OCI-LY7 (cell line): ENCODE results near the gene PCDHB3. TPM values are rescaled to one million over a fixed set of nuclear protein-coding genes. Genes with fewer than 3 reads are reported as not detected.

Experiments
- BruUV-seq: library from RNA; stranded (reverse); fragments of 400-500 nt; replicated peaks from 2 replicates; lab custom pipeline; 2021; lab: Mats Ljungman, UMichigan
- CTCF ChIA-PET: fragments of 300-600 bp; sonication (Branson Sonifier 250); formaldehyde crosslinking; loops from one replicate; lab custom pipeline; 2022; ENCODE audit warnings: antibody characterized with exemption; ENCODE audit not compliant: unreplicated experiment; lab: Charles Lee
- POLR2A ChIA-PET: fragments of 300-600 bp; sonication (Branson Sonifier 250); formaldehyde crosslinking; loops from one replicate; lab custom pipeline; 2022; ENCODE audit warnings: antibody characterized with exemption; lab: Charles Lee
- DNase-seq: peaks from one replicate; pipeline ENCODE4 v3.0.0-alpha.2; 2015; ENCODE audit warnings: low spot score
- H2AFZ ChIP-seq: fragments of 200-600 bp; sonication (generic), shearing (Covaris generic); 2 replicates; pipeline ENCODE4 v1.6.1; 2014; ENCODE audit warnings: mild to moderate bottlenecking, antibody characterized with exemption, low read length, moderate library complexity
- H3K27ac ChIP-seq: fragments of 200-600 bp; sonication (generic); 2 replicates; pipeline ENCODE4 v1.5.1; 2014; ENCODE audit warnings: mixed run types, low read depth, mild to moderate bottlenecking, moderate library complexity, low read length, inconsistent platforms; ENCODE audit not compliant: poor library complexity, severe bottlenecking
- H3K36me3 ChIP-seq: fragments of 200-600 bp; sonication (generic); 2 replicates; pipeline ENCODE4 v1.6.1; 2014; ENCODE audit warnings: mild to moderate bottlenecking, antibody characterized with exemption, low read length, moderate library complexity, mixed read lengths; ENCODE audit not compliant: insufficient read depth
- H3K4me1 ChIP-seq: fragments of 200-600 bp; sonication (generic); 2 replicates; pipeline ENCODE4 v1.5.1; 2014; ENCODE audit warnings: mild to moderate bottlenecking, low read length; ENCODE audit not compliant: insufficient read depth, poor library complexity, severe bottlenecking
- H3K4me2 ChIP-seq: fragments of 200-600 bp; sonication (generic); 2 replicates; pipeline ENCODE4 v1.6.1; 2014; ENCODE audit warnings: mild to moderate bottlenecking, low read length
- H3K4me3 ChIP-seq: fragments of 200-600 bp; sonication (generic); 2 replicates; pipeline ENCODE4 v1.5.1; 2014; ENCODE audit warnings: mild to moderate bottlenecking, low read depth, low read length; ENCODE audit not compliant: poor library complexity, severe bottlenecking
- H3K79me2 ChIP-seq: fragments of 200-600 bp; sonication (generic); 2 replicates; pipeline ENCODE4 v1.6.1; 2016; ENCODE audit warnings: low read depth, mild to moderate bottlenecking, low read length, moderate library complexity, mixed read lengths; ENCODE audit not compliant: insufficient read depth
- H3K9me2 ChIP-seq: fragments of 200-600 bp; sonication (generic); 2 replicates; pipeline ENCODE4 v1.6.1; 2016; ENCODE audit warnings: mild to moderate bottlenecking, low read length, mixed read lengths; ENCODE audit not compliant: insufficient read depth
- H3K9me3 ChIP-seq: fragments of 200-600 bp; sonication (generic); 2 replicates; pipeline ENCODE4 v1.6.1; 2014; ENCODE audit warnings: mild to moderate bottlenecking, mixed run types, low read length, mixed read lengths
- H4K20me1 ChIP-seq: fragments of 200-600 bp; sonication (generic); 2 replicates; pipeline ENCODE4 v1.6.1; 2014; ENCODE audit warnings: mild to moderate bottlenecking, antibody characterized with exemption, low read length, moderate library complexity, mixed read lengths; ENCODE audit not compliant: insufficient read depth
- CTCF ChIP-seq: fragments of 200-600 bp; sonication (generic); conservative IDR thresholded peaks from 2 replicates; pipeline ENCODE4 v1.5.1; 2014; ENCODE audit warnings: mild to moderate bottlenecking, antibody characterized with exemption, low read length, moderate library complexity, mixed read lengths
- EZH2phosphoT487 ChIP-seq: fragments of 200-600 bp; sonication (generic); IDR thresholded peaks from 2 replicates; pipeline ENCODE4 v1.6.1; 2018; ENCODE audit warnings: low read depth, borderline replicate concordance, mild to moderate bottlenecking, mixed run types, antibody characterized with exemption, low read length, moderate library complexity, mixed read lengths
- intact Hi-C: fragments of 100-400 bp; cut with micrococcal nuclease; formaldehyde crosslinking; loops from one replicate; pipeline ENCODE4 v1.10.0; 2022; ENCODE audit not compliant: unreplicated experiment
- total RNA-seq, 2 experiments: library from RNA; depleted of rRNA in 1 of 2; stranded (reverse); fragments of >200 nt in 1 of 2; shearing (Covaris generic) in 1 of 2; gene quantifications; 2 replicates each; pipeline ENCODE4 v1.2.3, GENCODE V29; 2014 to 2022

PCDHB3 gene
- total RNA-seq, 2 experiments from 2014 or later = not detected

GRCh38 chr5:141105350-141105749, 5.1 kb downstream of the PCDHB3 start:
- TF ChIP-seq EZH2phosphoT487 = no peak
- TF ChIP-seq CTCF = no peak
- DNase-seq = no peak
- CTCF ChIA-PET = no interaction called here
- no TSS peak for BruUV-seq
- H3K4me1 ChIP-seq = no peaks in the 10 kb centered on the region
- POLR2A ChIA-PET = no interaction called here
- H3K9me3 ChIP-seq = no peaks in the 10 kb centered on the region
- intact Hi-C loops = no loop called here
- H3K4me3 ChIP-seq = no peak overlapping the region
- no peak overlapping the region for H3K4me2 ChIP-seq
- H4K20me1 ChIP-seq = no peaks in the 10 kb centered on the region
- no peak overlapping the region for H2AFZ ChIP-seq
- no peaks in the 10 kb centered on the region for H3K79me2 ChIP-seq
- H3K36me3 ChIP-seq = no peaks in the 10 kb centered on the region
- no peaks in the 10 kb centered on the region for H3K9me2 ChIP-seq
- no peak overlapping the region for H3K27ac ChIP-seq

- no peaks in the 10 kb centered on the region for H3K9me3 ChIP-seq
- POLR2A ChIA-PET = interaction anchor here (0.7 kb wide), 1 partner anchor 648 kb away, joined by 3 read pairs; no protein-coding TSS in a partner anchor
- H2AFZ ChIP-seq = no peak overlapping the region
- CTCF ChIA-PET = no interaction called here
- H3K27ac ChIP-seq = no peak overlapping the region
- H3K4me1 ChIP-seq = no peaks in the 10 kb centered on the region
- no peak for TF ChIP-seq CTCF
- no peak for TF ChIP-seq EZH2phosphoT487
- no peak for DNase-seq
- H3K9me2 ChIP-seq = no peaks in the 10 kb centered on the region
- H3K4me2 ChIP-seq = no peak overlapping the region
- H3K36me3 ChIP-seq = no peaks in the 10 kb centered on the region
- no TSS peak for BruUV-seq
- H4K20me1 ChIP-seq = no peaks in the 10 kb centered on the region
- intact Hi-C loops = no loop called here
- H3K4me3 ChIP-seq = no peak overlapping the region
- no peaks in the 10 kb centered on the region for H3K79me2 ChIP-seq
Measured at GRCh38 chr5:141119250-141119649, 19.0 kb downstream of the PCDHB3 start.

GRCh38 chr5:141121563-141121962, 21.3 kb downstream of the PCDHB3 start, which contains the start of gene PCDHB4:
TSS of gene PCDHB4 (plus strand) at chr5:141121818. CDS start at chr5:141121999, 181 bp downstream.
- no peaks in the 10 kb centered on the region for H3K9me2 ChIP-seq
- H4K20me1 ChIP-seq = no peaks in the 10 kb centered on the region
- no peaks in the 10 kb centered on the region for H3K79me2 ChIP-seq
- CTCF ChIA-PET = no interaction called here
- H3K4me3 ChIP-seq = no peak within 1 kb of the TSS
- intact Hi-C loops = no loop called here
- no peaks in the 10 kb centered on the region for H3K36me3 ChIP-seq
- DNase-seq = no peak
- no peak within 1 kb of the TSS for H3K27ac ChIP-seq
- H3K9me3 ChIP-seq = no peaks in the 10 kb centered on the region
- H3K4me1 ChIP-seq = no peaks in the 10 kb centered on the region
- TF ChIP-seq EZH2phosphoT487 (no peak), CTCF (no peak)
- H3K4me2 ChIP-seq = no peak within 1 kb of the TSS
- BruUV-seq = no TSS peak
- H2AFZ ChIP-seq = no peak within 1 kb of the TSS
- POLR2A ChIA-PET = no interaction called here
